Central memory CD4-positive, alpha-beta T cell (primary cell): ENCODE results near the gene LNX1.

Experiments
- DNase-seq: peaks from one replicate; pipeline ENCODE4 v3.0.0; 2022
- total RNA-seq, 3 experiments: gene quantifications; one replicate each; lab custom pipeline; 2026; lab: John Stamatoyannopoulos, UW

LNX1 gene
- 0 to 0.21 (median 0.16) reads per million in 3 experiments for total RNA-seq

GRCh38 chr4:53591372-53591892 is at the start of gene LNX1:
TSS of gene LNX1 (minus strand) at chr4:53591486. CDS start at chr4:53574002, 17,484 bp downstream.
- DNase-seq, result no peak

- DNase-seq, result no peak
Measured at GRCh38 chr4:53640576-53641453, 49.5 kb upstream of the LNX1 start.

- DNase-seq, result no peak
Measured at GRCh38 chr4:53638919-53639318, 47.6 kb upstream of the LNX1 start.

GRCh38 chr4:53637348-53637747 is 46.1 kb upstream of the LNX1 start:
- no peak for DNase-seq

GRCh38 chr4:53635697-53636483 is 44.6 kb upstream of the LNX1 start:
- DNase-seq, result no peak

DNA sequence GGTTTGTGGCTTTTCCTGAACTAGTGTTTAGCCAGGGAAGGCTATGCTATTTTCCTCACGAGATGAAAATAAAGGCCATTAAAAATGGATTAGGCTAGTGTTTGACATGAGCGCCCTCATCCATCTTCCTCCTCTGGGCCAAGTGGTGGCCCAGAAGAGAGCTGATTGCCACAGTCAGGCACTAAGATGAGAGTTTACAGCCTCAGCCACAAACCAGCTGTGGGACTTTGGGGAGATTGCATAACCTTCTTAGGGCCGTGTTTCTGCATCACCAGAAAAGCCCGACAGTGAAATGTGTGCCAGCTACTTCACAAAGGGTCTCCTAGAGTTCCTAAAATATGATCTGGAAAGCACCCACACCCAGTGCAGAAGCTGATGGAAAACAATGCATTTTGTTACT is 42.3 kb upstream of the LNX1 start:
- no peak for DNase-seq

GRCh38 chr4:53629296-53629695 is 38.0 kb upstream of the LNX1 start:
- DNase-seq, result no peak

DNA sequence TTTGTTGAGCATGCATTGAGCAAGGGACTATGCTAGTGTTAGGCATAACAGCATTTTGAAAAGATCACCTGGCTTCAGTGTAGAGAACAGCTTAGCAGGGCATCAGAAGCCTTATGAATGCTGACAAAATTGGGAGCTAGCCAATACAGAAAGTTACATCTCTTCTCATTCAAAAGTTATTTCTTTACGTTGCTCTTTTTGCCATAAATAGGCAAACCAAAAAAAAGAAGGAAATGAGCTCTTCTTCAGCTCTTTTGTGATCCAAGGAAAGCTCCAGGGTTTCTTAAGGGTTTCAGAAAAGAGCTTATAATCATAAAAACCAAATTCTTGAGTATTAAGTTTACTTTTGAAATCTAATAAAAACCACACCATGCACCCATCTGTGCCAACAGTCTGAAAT is 35.2 kb upstream of the LNX1 start:
- no peak for DNase-seq

DNA sequence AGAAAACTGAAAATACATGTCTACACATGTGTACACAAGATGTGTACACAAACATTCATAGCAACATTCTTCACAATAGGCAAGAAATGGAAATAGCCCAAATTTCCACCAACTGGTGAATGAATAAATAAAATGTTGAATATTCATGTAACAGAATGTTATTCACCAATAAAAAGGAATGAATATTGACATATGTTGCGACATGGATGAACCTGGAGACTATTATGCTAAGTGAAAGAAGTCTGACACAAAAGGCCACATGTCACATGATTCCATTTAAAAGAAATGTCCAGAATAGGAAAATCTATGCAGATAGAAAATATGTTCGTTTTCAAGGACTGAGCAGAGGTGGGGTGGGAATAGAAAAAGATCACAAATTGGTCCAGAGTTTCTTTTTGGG is 34.6 kb upstream of the LNX1 start:
- no peak for DNase-seq

DNA sequence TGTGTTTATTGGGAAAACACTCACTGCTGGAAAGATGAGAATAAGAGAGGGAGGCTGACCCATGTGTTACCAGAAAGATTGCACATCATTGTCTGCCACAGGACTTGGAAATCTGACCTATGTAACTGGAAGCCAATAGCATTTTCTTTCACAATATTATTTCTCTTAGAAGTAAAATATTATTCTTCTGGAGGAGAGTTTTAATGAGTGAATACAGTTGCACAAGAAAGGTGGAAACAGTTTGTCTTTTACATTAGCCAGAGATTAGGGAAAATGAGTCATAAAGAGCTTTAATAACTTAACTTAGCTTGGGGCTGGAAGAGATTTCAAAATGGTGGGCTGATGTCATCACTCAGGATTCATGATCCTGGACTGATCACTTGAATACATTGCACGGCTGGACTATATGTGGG is 31.5 kb upstream of the LNX1 start:
- no peak for DNase-seq

DNA sequence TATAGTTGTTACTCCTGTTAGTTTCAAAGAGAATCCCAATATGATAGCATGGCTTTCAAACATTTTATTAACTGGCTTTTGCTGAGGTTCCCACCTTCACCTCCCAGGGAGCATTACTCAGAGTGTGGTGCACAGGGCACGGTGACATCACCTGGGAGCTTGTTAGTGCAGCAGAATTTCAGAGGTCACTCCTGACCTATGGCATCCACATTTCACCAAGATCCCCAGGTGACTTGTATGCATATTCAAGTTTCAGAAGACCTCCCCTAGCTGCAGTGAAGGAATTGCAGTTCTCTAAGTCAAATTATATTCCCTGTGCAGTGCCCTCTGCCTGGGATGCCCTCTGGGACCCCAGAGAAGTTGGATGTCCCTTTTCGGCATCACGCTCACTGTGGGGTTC is 29.7 kb upstream of the LNX1 start:
- no peak for DNase-seq

DNA sequence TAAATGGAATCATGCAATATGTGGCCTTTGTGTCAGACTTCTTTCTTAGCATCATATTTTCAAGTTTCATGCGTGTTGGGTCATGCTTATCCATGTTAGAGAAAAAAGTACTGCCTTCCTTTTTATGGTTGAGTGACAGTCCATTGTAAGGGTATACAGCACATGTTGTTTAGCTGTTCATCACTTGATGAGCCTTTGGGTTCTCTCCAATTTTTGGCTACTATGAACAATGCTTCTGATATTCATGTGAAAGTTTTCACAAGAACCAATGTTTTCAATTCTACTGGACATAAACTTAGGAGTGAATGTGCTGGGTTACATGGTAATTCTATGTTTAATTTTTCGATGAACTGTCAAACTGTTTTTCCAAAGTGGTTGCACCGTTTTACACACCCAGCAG is 28.1 kb upstream of the LNX1 start:
- DNase-seq, result no peak

DNA sequence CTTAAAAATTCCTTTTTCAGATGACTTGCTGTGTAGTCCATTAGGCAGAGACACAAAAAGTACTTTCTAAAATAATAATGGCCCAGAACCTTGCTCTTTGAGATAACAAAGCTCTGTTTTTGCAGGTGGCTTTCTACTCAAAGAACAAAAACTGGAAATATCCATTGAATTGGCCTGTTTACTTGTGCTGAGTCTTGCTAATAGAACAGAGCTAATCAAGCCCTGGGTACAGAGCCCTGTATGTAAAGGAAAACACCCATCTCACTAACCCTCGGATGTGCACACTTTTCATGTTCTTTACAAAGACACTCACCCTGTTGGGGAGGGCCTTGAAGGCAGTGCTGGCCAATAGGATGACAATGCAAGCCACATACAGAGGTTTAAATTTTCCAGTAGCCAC is 27.0 kb upstream of the LNX1 start:
- no peak for DNase-seq

DNA sequence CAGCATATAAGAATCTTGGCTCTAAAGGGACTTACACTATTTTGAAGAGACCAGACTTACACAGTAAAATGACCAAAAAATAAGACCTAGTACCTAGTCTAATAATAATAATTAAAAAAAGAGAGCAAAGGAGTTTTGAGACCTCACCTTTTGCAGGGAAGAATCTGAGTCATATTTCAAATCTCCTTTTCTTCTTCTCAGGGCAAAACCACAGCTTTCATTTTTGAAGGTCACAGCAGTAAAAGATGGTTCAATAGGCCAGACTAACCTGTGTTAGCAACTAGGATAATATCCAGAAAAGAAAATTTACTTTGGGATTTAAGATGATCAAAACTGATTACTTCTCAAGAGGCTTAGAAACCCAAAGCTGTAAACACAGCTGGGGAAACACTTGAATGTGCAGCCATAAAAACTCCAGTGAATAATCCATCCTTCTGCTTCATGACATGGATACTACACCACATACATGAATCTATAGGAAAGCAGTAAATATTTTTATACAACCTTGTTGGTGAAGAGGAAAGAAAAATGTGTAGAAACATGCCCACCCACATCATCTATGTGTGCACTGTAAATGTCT is 25.9 kb upstream of the LNX1 start:
- DNase-seq, result no peak

GRCh38 chr4:53616219-53616618 is 24.9 kb upstream of the LNX1 start:
- DNase-seq, result no peak

- no peak for DNase-seq
Measured at GRCh38 chr4:53614591-53614990, 23.3 kb upstream of the LNX1 start.

DNA sequence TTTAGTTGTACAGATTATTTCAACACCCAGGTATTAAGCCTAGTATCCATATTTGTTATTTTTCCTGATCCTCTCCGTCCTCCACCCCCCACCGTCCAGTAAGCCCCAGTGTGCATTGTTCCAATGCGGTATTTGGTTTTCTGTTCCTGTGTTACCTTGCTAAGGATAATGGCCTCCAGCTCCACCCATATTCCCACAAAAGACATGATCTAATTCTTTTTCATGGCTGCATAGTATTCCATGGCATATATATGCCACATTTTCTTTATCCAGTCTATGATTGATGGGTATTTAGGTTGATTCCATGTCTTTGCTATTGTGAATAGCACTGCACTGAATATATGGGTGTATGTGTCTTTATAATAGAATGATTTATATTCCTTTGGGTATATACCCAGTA is 22.1 kb upstream of the LNX1 start:
- no peak for DNase-seq

GRCh38 chr4:53608649-53609048 is 17.4 kb upstream of the LNX1 start:
- DNase-seq, result no peak

- no peak for DNase-seq
Measured at GRCh38 chr4:53608242-53608641, 17.0 kb upstream of the LNX1 start.

- no peak for DNase-seq
Measured at GRCh38 chr4:53605783-53606182, 14.5 kb upstream of the LNX1 start.

- DNase-seq, result no peak
Measured at GRCh38 chr4:53602390-53602789, 11.1 kb upstream of the LNX1 start.

DNA sequence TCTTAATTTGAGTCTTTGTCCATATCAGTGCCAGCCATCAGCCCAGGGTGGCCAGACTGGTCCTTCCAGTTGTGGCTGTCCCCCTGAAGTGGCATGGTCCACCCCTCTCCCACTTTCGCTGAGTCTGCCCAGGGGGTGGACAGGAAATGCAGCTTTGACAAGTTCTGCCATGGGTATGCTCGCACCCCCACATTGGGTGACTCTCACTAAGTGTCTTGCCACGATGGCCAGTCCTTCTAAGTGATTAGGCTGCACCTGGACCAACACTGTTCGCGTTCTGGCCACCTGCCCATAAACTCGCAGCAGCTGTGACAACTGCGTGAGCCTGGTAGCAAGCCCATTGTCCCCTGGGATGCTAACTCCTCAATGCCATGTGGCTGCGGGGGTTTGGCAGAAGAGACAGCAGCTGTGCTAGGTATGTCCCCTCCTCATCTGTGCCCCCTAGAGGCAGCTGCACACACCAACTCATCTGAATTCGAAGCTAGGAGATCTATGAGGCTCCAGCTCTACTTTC is 10.0 kb upstream of the LNX1 start:
- no peak for DNase-seq

DNA sequence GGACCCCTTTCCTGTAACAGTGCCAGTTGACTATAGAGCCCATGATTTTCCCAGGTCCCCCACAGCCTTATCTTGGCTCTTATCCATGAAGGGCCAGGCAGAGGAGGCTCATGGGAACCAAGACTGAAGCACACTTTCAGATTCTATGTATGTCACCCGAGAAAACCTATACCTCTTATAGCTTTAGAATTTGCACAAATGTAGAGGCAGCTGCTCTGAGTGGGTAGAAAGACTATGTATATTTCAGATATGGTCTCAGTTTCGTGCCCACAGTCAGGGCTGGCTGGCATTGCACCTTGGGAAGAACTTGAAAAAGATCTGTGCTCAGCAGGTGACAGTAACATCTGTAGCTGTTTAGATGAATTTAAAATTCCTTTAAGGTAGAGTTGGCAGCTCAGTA is 8.3 kb upstream of the LNX1 start:
- DNase-seq, result no peak
